GM13977 (cell line): ENCODE measurements around the gene CFAP100.

Experiments used
- DNase-seq: peaks from one replicate; pipeline ENCODE4 v3.0.0; 2012; ENCODE audit warnings: low spot score
- in situ Hi-C: fragments of 300-500 bp; cut with MboI; formaldehyde crosslinking; loops from one replicate; pipeline ENCODE4 v1.12.0; 2022; ENCODE audit warnings: low sequenced_read_pairs, low pct_unique_long_range_greater_than_20kb, mixed read lengths, inconsistent platforms; ENCODE audit not compliant: unreplicated experiment
- TF ChIP-seq, protein P1 (sequence below): IDR thresholded peaks from 2 replicates; pipeline ENCODE4 v1.5.1; 2012; ENCODE audit warnings: mild to moderate bottlenecking, control low read depth; ENCODE audit not compliant: insufficient read depth; ENCODE audit errors: extremely low read depth, missing control alignments

Gene CFAP100

GRCh38 chr3:126417515-126417914 lies 22.8 kb downstream of the CFAP100 start:
- in situ Hi-C loops = no loop called here
- DNase-seq = no peak
- TF ChIP-seq, protein P1, sequence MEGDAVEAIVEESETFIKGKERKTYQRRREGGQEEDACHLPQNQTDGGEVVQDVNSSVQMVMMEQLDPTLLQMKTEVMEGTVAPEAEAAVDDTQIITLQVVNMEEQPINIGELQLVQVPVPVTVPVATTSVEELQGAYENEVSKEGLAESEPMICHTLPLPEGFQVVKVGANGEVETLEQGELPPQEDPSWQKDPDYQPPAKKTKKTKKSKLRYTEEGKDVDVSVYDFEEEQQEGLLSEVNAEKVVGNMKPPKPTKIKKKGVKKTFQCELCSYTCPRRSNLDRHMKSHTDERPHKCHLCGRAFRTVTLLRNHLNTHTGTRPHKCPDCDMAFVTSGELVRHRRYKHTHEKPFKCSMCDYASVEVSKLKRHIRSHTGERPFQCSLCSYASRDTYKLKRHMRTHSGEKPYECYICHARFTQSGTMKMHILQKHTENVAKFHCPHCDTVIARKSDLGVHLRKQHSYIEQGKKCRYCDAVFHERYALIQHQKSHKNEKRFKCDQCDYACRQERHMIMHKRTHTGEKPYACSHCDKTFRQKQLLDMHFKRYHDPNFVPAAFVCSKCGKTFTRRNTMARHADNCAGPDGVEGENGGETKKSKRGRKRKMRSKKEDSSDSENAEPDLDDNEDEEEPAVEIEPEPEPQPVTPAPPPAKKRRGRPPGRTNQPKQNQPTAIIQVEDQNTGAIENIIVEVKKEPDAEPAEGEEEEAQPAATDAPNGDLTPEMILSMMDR = no peak

GRCh38 chr3:126417981-126418530 lies 23.3 kb downstream of the CFAP100 start:
- TF ChIP-seq, protein P1 = no peak
- in situ Hi-C loops = no loop called here
- DNase-seq = no peak

DNA sequence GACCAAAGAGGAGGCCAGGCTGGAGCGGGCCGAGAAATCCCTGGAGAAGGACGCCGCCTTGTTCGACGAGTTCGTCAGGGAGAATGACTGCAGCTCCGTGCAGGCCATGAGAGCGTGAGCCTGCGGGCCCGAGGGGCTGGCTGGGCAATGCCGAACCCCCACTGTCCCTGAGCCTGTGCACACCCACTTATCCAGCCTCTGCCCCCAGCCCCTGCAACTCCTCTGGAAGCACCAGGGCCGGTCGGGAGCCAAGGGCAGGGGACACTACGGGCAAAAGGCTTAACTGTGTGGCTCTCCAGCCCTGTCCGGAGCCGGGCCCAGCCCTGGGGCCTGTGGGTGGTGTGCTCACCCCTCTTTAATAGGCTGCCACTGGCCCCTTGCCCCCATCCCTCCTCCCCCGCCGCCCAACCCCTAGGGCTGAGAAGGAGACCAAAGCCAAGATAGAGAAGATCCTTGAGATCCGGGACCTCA lies 24.0 kb downstream of the CFAP100 start:
- in situ Hi-C loops = no loop called here
- DNase-seq = no peak
- TF ChIP-seq, protein P1 = no peak

DNA sequence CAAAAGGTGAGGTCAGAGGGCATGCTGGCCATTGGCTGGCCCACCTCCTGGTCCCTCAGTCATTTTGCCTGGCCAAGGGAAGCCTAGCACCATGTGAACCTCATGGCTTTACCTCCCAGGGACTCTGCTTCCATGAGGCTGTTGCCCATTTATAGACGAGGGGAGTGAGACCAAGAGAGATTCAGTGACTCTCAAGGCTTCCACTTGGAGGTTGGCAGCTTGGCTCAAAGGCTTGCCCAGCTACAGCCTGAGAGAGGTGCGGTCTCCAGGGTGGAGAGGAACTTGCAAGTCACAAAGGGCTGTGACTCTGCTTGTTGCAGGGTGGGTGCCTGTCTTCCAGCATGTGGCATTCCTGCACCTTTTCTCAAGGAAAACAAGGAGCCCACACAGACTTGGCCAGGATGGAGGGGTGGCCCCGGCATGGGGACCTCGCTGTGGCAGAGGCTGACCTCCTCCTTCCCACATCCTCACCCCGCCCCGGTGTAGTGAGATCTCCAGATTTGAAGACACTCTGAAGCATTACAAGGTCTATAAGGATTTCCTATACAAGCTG lies 24.5 kb downstream of the CFAP100 start:
- in situ Hi-C loops = no loop called here
- TF ChIP-seq, protein P1 = no peak
- DNase-seq = no peak

DNA sequence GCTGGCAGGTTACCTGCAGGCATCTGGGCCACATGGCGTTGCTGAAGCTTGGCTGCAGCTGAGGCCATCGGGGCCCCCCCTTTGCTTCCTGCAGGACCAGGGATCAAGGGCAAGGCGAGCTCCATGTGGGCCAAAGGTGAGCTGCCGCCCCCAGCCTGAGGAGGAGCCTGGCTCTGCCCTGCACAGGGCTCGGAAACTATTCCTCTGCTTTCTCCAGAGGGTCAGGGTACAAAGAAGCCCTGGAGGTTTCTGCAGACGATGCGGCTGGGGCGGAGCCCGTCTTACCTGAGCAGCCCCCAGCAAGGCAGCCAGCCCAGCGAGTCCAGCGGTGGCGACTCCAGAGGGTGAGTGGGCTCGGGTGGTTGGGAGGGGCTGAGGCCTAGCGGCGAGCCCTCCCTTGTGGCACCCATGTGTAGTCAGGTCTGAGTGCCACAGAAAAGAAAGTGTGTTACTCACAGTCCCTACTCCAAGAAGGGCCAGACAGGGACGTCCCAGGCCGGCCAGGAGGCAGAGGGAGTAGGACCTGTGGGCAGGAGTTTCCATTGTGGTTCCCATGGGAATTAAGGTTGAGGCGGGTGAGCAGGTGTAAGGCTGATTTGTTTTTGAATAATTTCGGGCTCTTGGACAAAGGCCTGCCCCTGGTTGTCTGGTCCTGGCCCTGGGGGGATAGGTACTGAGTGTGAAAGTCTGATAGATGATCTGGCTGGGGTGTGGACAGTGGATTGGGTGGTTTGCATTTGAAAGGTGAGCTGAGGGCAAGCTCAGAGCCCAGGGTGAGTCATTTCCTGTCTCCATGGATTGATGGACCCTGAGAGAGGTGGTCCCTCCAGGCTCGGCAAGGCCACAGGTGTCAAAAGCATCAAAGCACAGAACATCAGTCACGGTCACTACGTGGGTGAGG lies 25.4 kb downstream of the CFAP100 start:
- TF ChIP-seq, protein P1 = no peak
- in situ Hi-C loops = no loop called here
- DNase-seq = no peak

DNA sequence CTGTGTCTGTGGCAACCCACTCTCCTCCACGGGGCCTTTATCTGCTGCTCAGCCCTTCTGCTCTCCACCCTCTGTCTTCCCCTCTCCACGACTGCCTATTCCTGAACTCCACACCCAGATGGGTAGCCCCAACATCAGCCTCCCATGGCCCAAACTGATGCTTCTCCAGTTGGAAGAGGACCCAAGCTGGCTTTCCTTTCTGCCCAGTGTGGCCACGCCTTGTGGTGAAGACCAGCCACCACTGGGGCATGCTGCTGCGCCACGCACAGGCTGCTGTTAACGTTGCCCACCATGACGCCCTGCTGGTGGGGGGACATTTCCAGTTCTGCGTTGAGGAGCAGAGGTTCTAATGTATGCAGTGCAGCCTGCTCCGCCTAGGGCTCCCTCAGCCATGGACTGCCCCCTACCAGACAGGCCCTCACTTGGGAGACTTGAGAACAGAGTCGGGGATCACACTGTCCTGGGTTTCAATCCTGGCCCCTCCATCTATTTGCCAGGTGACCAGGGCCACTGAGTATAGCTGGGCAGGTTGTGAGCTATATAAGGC lies 26.9 kb downstream of the CFAP100 start:
- no peak for DNase-seq
- in situ Hi-C loops = no loop called here
- TF ChIP-seq, protein P1 = no peak
